SK-N-SH (cell line): ENCODE data around the gene CLCN6.

ENCODE experiments used
- CTCF ChIP-seq: fragments of 200-600 bp; sonication (generic); IDR thresholded peaks from 2 replicates; pipeline ENCODE4 v1.6.1; 2017; ENCODE audit warnings: antibody characterized with exemption, mild to moderate bottlenecking, moderate library complexity
- EP300 ChIP-seq, 2 experiments: IDR thresholded peaks; 2 replicates each; pipeline versions ENCODE4 v1.4.0 to v1.6.1; 2012; ENCODE audit warnings: borderline replicate concordance in 1 of 2, low read depth in 1 of 2, low read length in 1 of 2
- MAX ChIP-seq: IDR thresholded peaks from 2 replicates; pipeline ENCODE4 v1.4.0; 2012; ENCODE audit warnings: low read depth
- REST ChIP-seq: IDR thresholded peaks from 2 replicates; pipeline ENCODE4 v1.6.1; 2012; ENCODE audit warnings: mild to moderate bottlenecking, low read depth, low read length, moderate library complexity
- RFX5 ChIP-seq: IDR thresholded peaks from 2 replicates; pipeline ENCODE4 v1.6.1; 2012; ENCODE audit warnings: mild to moderate bottlenecking, improper control_type of control experiment, low read length
- SIN3A ChIP-seq: IDR thresholded peaks from 2 replicates; pipeline ENCODE4 v1.6.1; 2012; ENCODE audit warnings: low read depth, mild to moderate bottlenecking, low read length, moderate library complexity, borderline replicate concordance
- SMC3 ChIP-seq: IDR thresholded peaks from 2 replicates; pipeline ENCODE4 v1.6.1; 2012; ENCODE audit warnings: low read depth, low read length, improper control_type of control experiment
- TAF1 ChIP-seq: IDR thresholded peaks from 2 replicates; pipeline ENCODE4 v1.6.1; 2012; ENCODE audit warnings: low read depth, mild to moderate bottlenecking, low read length, moderate library complexity, borderline replicate concordance
- TCF12 ChIP-seq: IDR thresholded peaks from 2 replicates; pipeline ENCODE4 v1.4.0; 2012
- USF2 ChIP-seq: fragments of 150-350 bp; IDR thresholded peaks from 2 replicates; pipeline ENCODE4 v1.6.1; 2017; ENCODE audit warnings: antibody characterized with exemption, low read length, low read depth, borderline replicate concordance
- ZBTB33 ChIP-seq: IDR thresholded peaks from 2 replicates; pipeline ENCODE4 v1.4.0; 2012; ENCODE audit warnings: low read depth, borderline replicate concordance

- TF ChIP-seq CTCF = no peak
- no peak for TF ChIP-seq TCF12
- no peak for TF ChIP-seq REST
- no peak for TF ChIP-seq ZBTB33
- no peak for TF ChIP-seq RFX5
- TF ChIP-seq EP300 (IDR thresholded peaks at IDR 0.05; ENCODE audit: borderline replicate concordance in 1 of 2, low read depth in 1 of 2, low read length in 1 of 2) = no peak
- no peak for TF ChIP-seq SIN3A
- TF ChIP-seq TAF1 = no peak
- TF ChIP-seq USF2 = no peak
- no peak for TF ChIP-seq MAX
- TF ChIP-seq SMC3 = no peak
These were observed 16.1 kb downstream of the CLCN6 start for GRCh38 chr1:11822091-11822490.
